ENCODE results near the gene LIPA.
"Not testable (repeated sequence)": the region's sequence is repeated elsewhere in the genome, so short reads cannot be mapped to it uniquely, and the experiment has no call there.

Gene LIPA

DNA sequence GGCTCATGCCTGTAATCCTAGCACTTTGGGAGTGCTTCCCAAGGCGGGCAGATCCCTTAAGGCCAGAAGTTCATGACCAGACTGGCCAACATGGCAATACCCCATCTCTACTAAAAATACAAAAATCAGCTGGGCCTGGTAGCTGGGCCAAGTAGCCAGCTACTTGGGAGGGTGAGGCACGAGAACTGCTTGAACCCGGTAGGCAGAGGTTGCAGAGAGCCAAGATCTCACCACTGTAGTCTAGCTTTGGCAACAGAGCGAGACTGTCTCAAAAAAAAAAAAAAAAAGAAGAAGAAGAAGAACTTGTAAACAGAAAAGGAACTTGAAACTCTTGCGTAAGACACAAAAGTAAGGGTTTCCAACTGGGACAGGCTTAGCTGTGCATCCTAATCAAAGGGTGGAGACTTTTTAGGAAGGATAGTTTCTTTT, 44.7 kb upstream of the LIPA start (continued):
- TF ChIP-seq TCF4 (CRISPR knock-in tag; IDR thresholded peaks at IDR 0.05; ENCODE audit: borderline replicate concordance) (no peak), ZFP30 (CRISPR knock-in tag; IDR thresholded peaks at IDR 0.05) (no peak), SNAI2 (CRISPR knock-in tag; IDR thresholded peaks at IDR 0.05) (no peak)

DNA sequence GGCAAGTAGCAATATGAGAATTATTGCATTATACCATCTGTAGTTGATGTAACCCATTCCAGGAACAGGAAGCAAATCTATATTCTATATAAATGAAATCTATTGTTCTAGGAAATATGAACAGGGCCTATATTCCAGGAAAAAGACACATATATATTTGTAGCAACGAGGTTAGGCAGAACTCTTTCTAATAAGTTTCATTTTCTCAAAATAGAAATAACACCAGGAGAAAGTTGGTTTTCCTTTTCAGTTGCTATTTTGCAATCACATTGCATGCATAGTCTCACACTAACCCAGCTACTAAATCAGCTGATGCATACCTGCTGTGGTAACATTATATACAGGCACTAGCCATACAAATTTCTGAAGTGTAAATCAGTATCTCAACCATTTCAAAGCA, 44.0 kb upstream of the LIPA start:
- no peak for ATAC-seq
- no peak for TF ChIP-seq ZFP3 (CRISPR knock-in tag; IDR thresholded peaks at IDR 0.05)
- TF ChIP-seq GLIS3 (CRISPR knock-in tag; IDR thresholded peaks at IDR 0.05) = no peak
- TF ChIP-seq ZC3H10 (CRISPR knock-in tag; IDR thresholded peaks at IDR 0.05) = no peak
- no peak for TF ChIP-seq ARNTL (CRISPR knock-in tag; IDR thresholded peaks at IDR 0.05; ENCODE audit: borderline replicate concordance, low read depth)
- no peak for TF ChIP-seq ZNF565 (CRISPR knock-in tag; conservative IDR thresholded peaks at IDR 0.05; ENCODE audit: low read depth)
- TF ChIP-seq ESRRG (CRISPR knock-in tag; IDR thresholded peaks at IDR 0.05) = no peak
- TF ChIP-seq RARB (CRISPR knock-in tag; IDR thresholded peaks at IDR 0.05) = no peak
- TF ChIP-seq SNAI2 (CRISPR knock-in tag; IDR thresholded peaks at IDR 0.05) = no peak
- no peak for TF ChIP-seq PATZ1 (CRISPR knock-in tag; IDR thresholded peaks at IDR 0.05; ENCODE audit: borderline replicate concordance)

DNA sequence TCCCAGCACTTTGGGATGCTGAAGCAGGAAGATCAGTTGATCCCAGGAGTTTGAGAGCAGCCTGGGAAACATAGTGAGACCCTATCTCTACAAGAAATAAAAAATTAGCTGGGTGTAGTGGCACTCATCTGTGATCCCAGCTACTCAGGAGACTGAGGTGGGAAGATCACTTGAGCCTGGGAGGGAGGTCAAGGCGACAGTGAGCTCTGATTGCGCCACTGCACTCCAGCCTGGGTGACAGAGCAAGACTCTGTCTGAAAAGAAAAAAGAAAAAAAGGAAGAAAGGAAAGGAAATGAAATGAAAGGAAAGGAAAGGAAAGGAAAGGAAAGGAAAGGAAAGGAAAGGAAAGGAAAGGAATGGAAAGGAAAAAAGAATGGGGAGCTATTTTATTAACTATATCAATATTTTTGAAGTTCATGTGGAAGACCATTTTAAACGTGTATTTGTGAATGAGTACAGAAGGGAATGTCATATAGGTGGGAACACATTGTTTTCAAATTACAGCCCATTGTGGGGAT, 43.2 kb upstream of the LIPA start:
- TF ChIP-seq TOX (CRISPR knock-in tag; IDR thresholded peaks at IDR 0.05; ENCODE audit: borderline replicate concordance) (no peak), PATZ1 (CRISPR knock-in tag; IDR thresholded peaks at IDR 0.05; ENCODE audit: borderline replicate concordance) (no peak), CREB5 (CRISPR knock-in tag; IDR thresholded peaks at IDR 0.05; ENCODE audit: low read depth) (no peak), SNAI2 (CRISPR knock-in tag; IDR thresholded peaks at IDR 0.05) (no peak), POU6F1 (CRISPR knock-in tag; IDR thresholded peaks at IDR 0.05; ENCODE audit: borderline replicate concordance, low read depth) (no peak), ZNF565 (CRISPR knock-in tag; conservative IDR thresholded peaks at IDR 0.05; ENCODE audit: low read depth) (no peak), RARB (CRISPR knock-in tag; IDR thresholded peaks at IDR 0.05) (no peak), GLIS3 (CRISPR knock-in tag; IDR thresholded peaks at IDR 0.05) (no peak), ZFP30 (CRISPR knock-in tag; IDR thresholded peaks at IDR 0.05) (no peak), ZNF8 (CRISPR knock-in tag; IDR thresholded peaks at IDR 0.05) (no peak), ARNTL (CRISPR knock-in tag; IDR thresholded peaks at IDR 0.05; ENCODE audit: borderline replicate concordance, low read depth) (no peak), PPARA (CRISPR knock-in tag; IDR thresholded peaks at IDR 0.05; ENCODE audit: borderline replicate concordance) (no peak), ZC3H10 (CRISPR knock-in tag; IDR thresholded peaks at IDR 0.05) (no peak)
- TF ChIP-seq, protein P1, sequence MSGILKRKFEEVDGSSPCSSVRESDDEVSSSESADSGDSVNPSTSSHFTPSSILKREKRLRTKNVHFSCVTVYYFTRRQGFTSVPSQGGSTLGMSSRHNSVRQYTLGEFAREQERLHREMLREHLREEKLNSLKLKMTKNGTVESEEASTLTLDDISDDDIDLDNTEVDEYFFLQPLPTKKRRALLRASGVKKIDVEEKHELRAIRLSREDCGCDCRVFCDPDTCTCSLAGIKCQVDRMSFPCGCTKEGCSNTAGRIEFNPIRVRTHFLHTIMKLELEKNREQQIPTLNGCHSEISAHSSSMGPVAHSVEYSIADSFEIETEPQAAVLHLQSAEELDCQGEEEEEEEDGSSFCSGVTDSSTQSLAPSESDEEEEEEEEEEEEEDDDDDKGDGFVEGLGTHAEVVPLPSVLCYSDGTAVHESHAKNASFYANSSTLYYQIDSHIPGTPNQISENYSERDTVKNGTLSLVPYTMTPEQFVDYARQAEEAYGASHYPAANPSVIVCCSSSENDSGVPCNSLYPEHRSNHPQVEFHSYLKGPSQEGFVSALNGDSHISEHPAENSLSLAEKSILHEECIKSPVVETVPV (CRISPR knock-in tag; IDR thresholded peaks at IDR 0.05) = no peak
- no peak for ATAC-seq

- not testable (repeated sequence) for ATAC-seq
Measured at GRCh38 chr10:89285303-89285702, 33.7 kb upstream of the LIPA start.

- not testable (repeated sequence) for ATAC-seq
Measured at GRCh38 chr10:89284711-89285110, 33.1 kb upstream of the LIPA start.
